ENCODE results near the gene HAS3. TPM values are rescaled to one million over a fixed set of nuclear protein-coding genes. Genes with fewer than 3 reads are reported as not detected.
A peak's percentile ranks its signal among the peaks of the same experiment; 100 is the strongest.
"Not testable (repeated sequence)": the region's sequence is repeated elsewhere in the genome, so short reads cannot be mapped to it uniquely, and the experiment has no call there.

The HAS3 gene, protein sequence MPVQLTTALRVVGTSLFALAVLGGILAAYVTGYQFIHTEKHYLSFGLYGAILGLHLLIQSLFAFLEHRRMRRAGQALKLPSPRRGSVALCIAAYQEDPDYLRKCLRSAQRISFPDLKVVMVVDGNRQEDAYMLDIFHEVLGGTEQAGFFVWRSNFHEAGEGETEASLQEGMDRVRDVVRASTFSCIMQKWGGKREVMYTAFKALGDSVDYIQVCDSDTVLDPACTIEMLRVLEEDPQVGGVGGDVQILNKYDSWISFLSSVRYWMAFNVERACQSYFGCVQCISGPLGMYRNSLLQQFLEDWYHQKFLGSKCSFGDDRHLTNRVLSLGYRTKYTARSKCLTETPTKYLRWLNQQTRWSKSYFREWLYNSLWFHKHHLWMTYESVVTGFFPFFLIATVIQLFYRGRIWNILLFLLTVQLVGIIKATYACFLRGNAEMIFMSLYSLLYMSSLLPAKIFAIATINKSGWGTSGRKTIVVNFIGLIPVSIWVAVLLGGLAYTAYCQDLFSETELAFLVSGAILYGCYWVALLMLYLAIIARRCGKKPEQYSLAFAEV
- 1 to 10 TPM; 1.2 to 1.6 TPM for total RNA-seq

DNA sequence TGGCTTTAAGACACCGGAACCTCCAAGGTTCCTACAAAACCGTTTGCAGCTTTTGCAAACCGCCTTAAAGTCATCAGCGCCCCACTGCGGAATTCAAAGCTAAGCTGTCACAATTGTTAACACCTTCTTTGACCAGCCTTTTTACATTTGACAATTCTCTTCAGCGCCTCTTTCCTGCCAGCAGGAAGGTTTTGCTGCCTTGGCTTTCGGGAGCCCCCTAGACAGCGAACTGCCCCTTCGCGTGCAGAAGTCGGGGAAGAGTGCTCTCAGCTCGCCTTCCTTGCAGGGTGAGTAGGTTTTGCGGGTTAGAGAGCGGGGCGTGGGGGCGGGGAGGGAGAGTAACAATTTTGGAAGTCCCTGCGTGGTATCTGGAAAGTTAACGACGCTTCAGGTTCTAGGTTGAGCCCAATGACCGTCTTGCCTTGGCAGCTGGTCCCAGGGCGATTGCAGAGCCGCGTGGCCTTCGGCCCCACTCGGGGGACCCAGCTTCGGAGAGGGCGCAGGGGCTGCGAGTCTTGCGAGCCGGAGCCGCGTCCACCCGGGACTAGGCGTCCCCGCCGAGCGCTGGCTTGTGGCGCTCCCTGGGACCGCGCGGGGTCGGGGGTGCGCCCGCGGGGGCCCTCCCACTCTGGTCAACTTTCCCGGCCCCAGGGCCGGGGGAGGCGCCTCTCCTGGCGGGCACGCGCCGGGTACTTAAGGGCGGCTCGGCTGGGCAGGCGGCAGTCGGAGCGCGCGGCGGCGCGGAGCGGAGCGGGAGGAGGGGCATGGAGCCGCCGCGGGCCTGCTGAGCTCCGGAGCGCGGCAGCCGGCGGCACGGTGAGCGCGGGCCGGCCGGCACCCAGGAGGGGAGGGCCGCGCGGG, at the start of gene HAS3:
Gene HAS3 (plus strand): TSS at position 153 of the 861 bp plus-strand sequence. CDS start 3,743 bp downstream, outside the sequence.
- peaks cover 23% of the 10 kb centered on the region for H3K27me3 Mint-ChIP-seq
- POLR2A ChIA-PET, result interaction anchor here (0.6 to 1.3 kb wide), 3 partner anchors 10 to 260 kb away, joined by 3 to 4 read pairs (median 3); no protein-coding TSS in a partner anchor
- no peak within 1 kb of the TSS for H3K27ac Mint-ChIP-seq
- peaks cover 15% of the 10 kb centered on the region for H3K4me1 Mint-ChIP-seq
- H3K4me3 Mint-ChIP-seq, result peak within 1 kb of the TSS; percentile 92
- H3K9me3 Mint-ChIP-seq, result no peaks in the 10 kb centered on the region
- H3K36me3 Mint-ChIP-seq, result peaks cover 5% of the 10 kb centered on the region
- ATAC-seq (ENCODE audit: low read depth), result peak; percentile 67
- DNase-seq, result peak; percentile 67

GRCh38 chr16:69055980-69056379, 49.5 kb upstream of the HAS3 start:
- ATAC-seq (ENCODE audit: low read depth) (no peak), DNase-seq (no peak)
- H3K9me3 Mint-ChIP-seq, result no peaks in the 10 kb centered on the region
- H3K27ac Mint-ChIP-seq, result no peak overlapping the region
- H3K27me3 Mint-ChIP-seq, result no peaks in the 10 kb centered on the region
- peaks cover 1% of the 10 kb centered on the region for H3K36me3 Mint-ChIP-seq
- no peak overlapping the region for H3K4me3 Mint-ChIP-seq
- H3K4me1 Mint-ChIP-seq, result peaks cover 2% of the 10 kb centered on the region
- POLR2A ChIA-PET, result no interaction called here

DNA sequence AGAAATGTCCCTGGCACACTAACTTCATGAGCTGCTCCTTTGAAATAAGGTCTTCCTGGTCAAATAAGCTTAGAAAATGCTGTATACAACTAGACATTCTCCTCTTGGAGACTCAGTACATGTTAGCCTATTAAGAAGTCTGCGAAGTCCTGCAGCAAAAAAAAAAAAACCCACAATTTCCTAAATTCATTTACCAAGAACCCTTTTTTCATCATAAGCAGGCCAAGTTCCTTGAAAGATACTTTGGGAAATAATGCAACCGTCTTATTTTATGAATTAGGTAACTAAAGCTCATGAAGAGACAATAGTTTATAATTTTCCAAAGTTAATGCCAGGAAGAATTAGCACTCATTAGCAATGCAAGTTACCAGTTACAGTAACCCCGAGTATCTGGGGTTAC, 49.0 kb upstream of the HAS3 start:
- H3K4me3 Mint-ChIP-seq, result no peak overlapping the region
- DNase-seq (no peak), ATAC-seq (ENCODE audit: low read depth) (no peak)
- no peak overlapping the region for H3K27ac Mint-ChIP-seq
- peaks cover 1% of the 10 kb centered on the region for H3K36me3 Mint-ChIP-seq
- no peaks in the 10 kb centered on the region for H3K9me3 Mint-ChIP-seq
- no peaks in the 10 kb centered on the region for H3K27me3 Mint-ChIP-seq
- POLR2A ChIA-PET, result no interaction called here
- H3K4me1 Mint-ChIP-seq, result peaks cover 2% of the 10 kb centered on the region

DNA sequence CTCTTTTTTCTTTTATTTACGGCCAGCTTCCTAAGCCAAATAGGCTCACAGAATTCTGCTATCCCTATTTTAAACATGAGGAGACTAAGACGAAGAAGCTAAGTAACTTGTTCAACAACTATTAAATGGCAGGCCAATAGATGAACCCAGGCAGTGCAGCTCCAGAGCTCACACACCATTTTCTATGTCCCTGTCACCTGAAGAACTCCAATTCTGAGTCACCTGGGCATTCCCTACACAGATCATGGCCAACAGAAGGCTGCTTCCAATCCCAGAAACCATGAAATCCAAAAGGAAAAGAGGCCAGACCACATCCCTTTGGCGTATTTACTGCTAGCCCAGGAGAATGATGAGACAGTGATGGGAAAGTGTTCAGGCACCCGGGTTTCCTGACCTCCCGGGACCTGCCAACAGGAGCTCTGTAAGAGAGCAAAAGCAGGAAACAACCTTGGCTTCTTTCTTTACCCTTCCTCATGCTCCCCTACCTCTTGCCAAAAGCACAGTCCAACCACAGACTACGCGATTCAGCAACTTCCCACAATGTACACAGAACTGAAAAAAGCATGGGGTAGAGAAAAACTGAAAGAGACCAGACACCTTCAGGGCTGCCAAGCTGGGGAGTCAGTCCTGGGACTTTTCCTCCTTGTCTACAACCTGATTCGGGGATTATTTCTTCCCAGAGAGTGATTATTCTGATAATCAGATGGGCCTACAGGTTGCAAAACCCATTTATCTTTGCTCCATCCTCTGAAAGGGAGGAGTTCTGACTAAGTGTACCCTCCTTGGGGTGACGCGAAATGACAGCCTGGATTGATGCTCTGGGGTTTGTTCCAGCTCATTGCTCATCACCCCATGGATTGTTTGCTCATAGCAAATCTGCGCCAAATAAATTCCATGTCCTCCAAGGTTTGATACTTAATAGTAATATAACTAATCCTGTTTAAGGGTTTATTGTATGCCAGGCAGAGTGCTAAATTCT, 47.8 kb upstream of the HAS3 start:
- no peaks in the 10 kb centered on the region for H3K27me3 Mint-ChIP-seq

DNA sequence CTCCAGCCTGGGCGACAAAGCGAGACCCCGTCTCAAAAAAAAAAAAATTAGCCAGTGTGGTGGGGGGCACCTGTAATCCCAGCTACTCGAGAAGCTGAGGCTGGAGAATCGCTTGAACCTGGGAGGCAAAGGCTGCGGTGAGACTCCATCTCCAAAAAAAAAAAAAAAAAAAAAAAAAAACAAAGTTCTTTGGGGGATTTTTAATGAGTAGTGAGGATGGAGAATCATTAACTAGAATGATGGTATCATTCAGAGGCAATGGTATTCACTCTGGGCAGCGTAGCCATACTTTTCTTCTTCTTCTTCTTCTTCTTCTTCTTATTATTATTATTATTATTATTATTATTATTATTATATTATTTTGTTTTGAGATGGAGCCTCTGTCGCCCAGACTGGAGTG, 42.0 kb upstream of the HAS3 start:
- H3K4me1 Mint-ChIP-seq; DNase-seq; H3K9me3 Mint-ChIP-seq; H3K36me3 Mint-ChIP-seq; POLR2A ChIA-PET; H3K4me3 Mint-ChIP-seq; H3K27ac Mint-ChIP-seq; ATAC-seq (ENCODE audit: low read depth); H3K27me3 Mint-ChIP-seq: not testable (repeated sequence)

More for the DNA sequence above, 47.8 kb upstream of the HAS3 start:
- no peak overlapping the region for H3K27ac Mint-ChIP-seq
- H3K4me3 Mint-ChIP-seq, result no peak overlapping the region
- DNase-seq (no peak), ATAC-seq (ENCODE audit: low read depth) (no peak)
- peaks cover 2% of the 10 kb centered on the region for H3K4me1 Mint-ChIP-seq
- POLR2A ChIA-PET, result no interaction called here
- peaks cover 1% of the 10 kb centered on the region for H3K36me3 Mint-ChIP-seq
- no peaks in the 10 kb centered on the region for H3K9me3 Mint-ChIP-seq

GRCh38 chr16:69064124-69064763, 41.2 kb upstream of the HAS3 start:
- H3K4me1 Mint-ChIP-seq, result no peaks in the 10 kb centered on the region
- no peak overlapping the region for H3K4me3 Mint-ChIP-seq
- POLR2A ChIA-PET, result no interaction called here
- no peak for ATAC-seq (ENCODE audit: low read depth)
- no peaks in the 10 kb centered on the region for H3K9me3 Mint-ChIP-seq
- DNase-seq, result no peak
- no peaks in the 10 kb centered on the region for H3K27me3 Mint-ChIP-seq
- no peak overlapping the region for H3K27ac Mint-ChIP-seq
- no peaks in the 10 kb centered on the region for H3K36me3 Mint-ChIP-seq

DNA sequence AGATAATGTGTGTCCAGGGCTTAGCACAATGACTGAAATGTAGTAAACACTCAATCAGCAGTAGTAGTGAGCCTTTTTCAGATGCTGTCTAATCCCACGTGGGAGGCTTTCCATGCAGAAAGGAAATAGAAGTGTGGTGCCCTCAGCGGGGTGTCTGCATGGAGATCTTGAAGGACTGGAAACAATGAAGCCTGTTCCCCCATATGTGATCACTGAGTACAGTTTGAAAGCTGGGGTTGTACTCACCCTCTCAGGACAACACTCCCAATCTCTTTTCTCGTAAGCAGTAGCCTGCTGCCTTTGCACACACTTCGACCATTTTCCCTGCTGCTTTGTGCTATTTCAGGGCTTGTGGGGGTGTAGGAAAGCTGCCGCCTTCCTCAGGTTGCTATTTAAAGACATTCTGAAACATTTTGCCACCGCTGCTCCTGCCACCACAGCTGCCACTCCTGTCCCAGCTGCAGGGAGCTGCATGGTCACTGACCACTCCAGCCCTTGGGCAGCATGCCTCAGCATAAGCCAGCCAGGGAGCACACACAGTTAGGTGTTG, 40.6 kb upstream of the HAS3 start:
- Mint-ChIP-seq H3K4me1 (no peaks in the 10 kb centered on the region), H3K36me3 (no peaks in the 10 kb centered on the region), H3K27ac (no peak overlapping the region), H3K9me3 (no peaks in the 10 kb centered on the region), H3K4me3 (no peak overlapping the region), H3K27me3 (no peaks in the 10 kb centered on the region)
- DNase-seq (no peak), ATAC-seq (ENCODE audit: low read depth) (no peak)
- POLR2A ChIA-PET, result no interaction called here

GRCh38 chr16:69069504-69069903, 35.9 kb upstream of the HAS3 start:
- ATAC-seq (ENCODE audit: low read depth) (no peak), DNase-seq (no peak)
- Mint-ChIP-seq H3K9me3 (no peaks in the 10 kb centered on the region), H3K36me3 (no peaks in the 10 kb centered on the region), H3K4me1 (no peaks in the 10 kb centered on the region), H3K4me3 (no peak overlapping the region), H3K27ac (no peak overlapping the region), H3K27me3 (no peaks in the 10 kb centered on the region)
- POLR2A ChIA-PET, result no interaction called here

DNA sequence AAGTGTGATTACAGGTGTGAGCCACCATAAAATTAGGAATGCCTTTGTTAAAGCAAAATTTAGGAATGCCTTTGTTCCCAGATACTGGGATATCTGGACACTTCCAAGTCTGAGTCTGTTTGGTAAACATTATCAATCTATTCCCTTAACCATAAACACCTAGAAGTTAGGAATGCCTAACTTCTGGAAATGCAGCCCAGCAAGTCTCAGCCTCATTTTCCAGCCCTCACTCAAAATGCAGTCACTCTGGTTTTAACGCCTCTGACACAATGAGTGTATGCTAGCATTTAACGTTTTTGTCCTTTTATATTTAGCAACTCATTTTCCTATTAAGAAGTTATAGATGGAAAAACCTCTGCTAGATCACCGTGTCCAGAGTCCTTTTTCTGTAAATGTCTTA, 34.4 kb upstream of the HAS3 start:
- POLR2A ChIA-PET, result no interaction called here
- no peak for DNase-seq
- Mint-ChIP-seq H3K36me3 (no peaks in the 10 kb centered on the region), H3K4me3 (no peak overlapping the region), H3K27ac (no peak overlapping the region), H3K4me1 (no peaks in the 10 kb centered on the region), H3K9me3 (no peaks in the 10 kb centered on the region), H3K27me3 (no peaks in the 10 kb centered on the region)
- ATAC-seq (ENCODE audit: low read depth), result no peak

GRCh38 chr16:69072640-69072974, 32.8 kb upstream of the HAS3 start:
- no peaks in the 10 kb centered on the region for H3K4me1 Mint-ChIP-seq
- ATAC-seq (ENCODE audit: low read depth) (no peak), DNase-seq (no peak)
- no peaks in the 10 kb centered on the region for H3K36me3 Mint-ChIP-seq
- POLR2A ChIA-PET, result no interaction called here
- no peak overlapping the region for H3K27ac Mint-ChIP-seq
- no peaks in the 10 kb centered on the region for H3K27me3 Mint-ChIP-seq
- H3K4me3 Mint-ChIP-seq, result no peak overlapping the region
- no peaks in the 10 kb centered on the region for H3K9me3 Mint-ChIP-seq

GRCh38 chr16:69073181-69073702, 32.2 kb upstream of the HAS3 start:
- Mint-ChIP-seq H3K9me3 (no peaks in the 10 kb centered on the region), H3K27me3 (no peaks in the 10 kb centered on the region), H3K36me3 (no peaks in the 10 kb centered on the region), H3K4me3 (no peak overlapping the region), H3K27ac (no peak overlapping the region), H3K4me1 (no peaks in the 10 kb centered on the region)
- ATAC-seq (ENCODE audit: low read depth) (no peak), DNase-seq (no peak)
- POLR2A ChIA-PET, result interaction anchor here (0.6 kb wide), 1 partner anchor 74 kb away, joined by 3 read pairs; no protein-coding TSS in a partner anchor

DNA sequence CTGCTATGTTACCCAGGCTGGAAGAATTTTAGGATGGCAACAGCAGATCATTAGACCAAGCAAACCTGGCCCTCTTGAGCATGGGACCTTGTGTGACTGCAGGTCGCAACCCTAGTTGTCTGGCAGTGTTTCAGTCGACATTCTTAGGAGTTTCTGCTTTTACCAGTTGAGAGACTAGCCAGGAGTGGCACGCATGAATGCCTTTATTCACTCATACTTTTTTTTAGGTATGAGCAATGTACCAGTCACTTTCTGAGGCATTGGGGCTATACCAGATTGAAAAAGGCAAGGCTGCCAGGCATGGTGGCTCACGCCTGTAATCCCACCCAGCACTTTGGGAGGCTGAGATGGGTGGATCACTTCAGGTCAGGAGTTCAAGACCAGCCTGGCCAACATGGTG, 28.2 kb upstream of the HAS3 start:
- H3K36me3 Mint-ChIP-seq, result no peaks in the 10 kb centered on the region
- H3K9me3 Mint-ChIP-seq, result no peaks in the 10 kb centered on the region
- no peak overlapping the region for H3K27ac Mint-ChIP-seq
- DNase-seq (no peak), ATAC-seq (ENCODE audit: low read depth) (no peak)
- POLR2A ChIA-PET, result no interaction called here
- no peaks in the 10 kb centered on the region for H3K27me3 Mint-ChIP-seq
- H3K4me1 Mint-ChIP-seq, result no peaks in the 10 kb centered on the region
- no peak overlapping the region for H3K4me3 Mint-ChIP-seq
